Hippocampal formation (tissue), 2 donors: ENCODE data around the gene SRP68.

Experiments
- DNase-seq, 2 donors: peaks; one replicate each; lab custom pipeline; 2025; lab: John Stamatoyannopoulos, UW

Gene SRP68

GRCh38 chr17:75998327-75998795 lies 74.0 kb downstream of the SRP68 start:
- no peak for DNase-seq

GRCh38 chr17:75996665-75997590 lies 75.4 kb downstream of the SRP68 start:
- peak in 1 of 2 donors; percentile 22 for DNase-seq

GRCh38 chr17:75995385-75995925 lies 76.9 kb downstream of the SRP68 start:
- no peak for DNase-seq

- DNase-seq: no peak
Measured at GRCh38 chr17:75994802-75995370, 77.4 kb downstream of the SRP68 start.

GRCh38 chr17:75991396-75991795 lies 80.9 kb downstream of the SRP68 start:
- no peak for DNase-seq
